CD8-positive, alpha-beta memory T cell (primary cell): ENCODE measurements around the gene PFKFB2. TPM values are rescaled to one million over a fixed set of nuclear protein-coding genes. Genes with fewer than 3 reads are reported as not detected.

Experiments
- CTCF ChIA-PET: fragments of 350-600 bp; sonication (Branson Sonifier 250); formaldehyde crosslinking; loops from one replicate; lab custom pipeline; 2021; ENCODE audit warnings: antibody characterized with exemption; lab: Charles Lee
- POLR2A ChIA-PET: fragments of 350-600 bp; sonication (Branson Sonifier 250); formaldehyde crosslinking; loops from one replicate; lab custom pipeline; 2021; ENCODE audit warnings: antibody characterized with exemption; lab: Charles Lee
- DNase-seq, 5 donors: peaks; one replicate each; pipeline versions ENCODE4 v3.0.0 to v3.0.0-alpha.2; 2020 to 2022; ENCODE audit warnings: mixed read lengths in 1 of 5
- H3K27ac ChIP-seq: one replicate; pipeline ENCODE4 v1.7.0; 2013; ENCODE audit warnings: low read depth, mild to moderate bottlenecking, low read length, moderate library complexity
- H3K27me3 ChIP-seq: 2 replicates; pipeline ENCODE4 v1.7.0; 2013; ENCODE audit warnings: low read length, mild to moderate bottlenecking; ENCODE audit not compliant: insufficient read depth, poor library complexity, severe bottlenecking
- H3K36me3 ChIP-seq: 2 replicates; pipeline ENCODE4 v1.7.0; 2013; ENCODE audit warnings: mild to moderate bottlenecking, low read length, moderate library complexity; ENCODE audit not compliant: insufficient read depth
- H3K4me1 ChIP-seq: 2 replicates; pipeline ENCODE4 v1.7.0; 2013; ENCODE audit warnings: mild to moderate bottlenecking, low read length, moderate library complexity; ENCODE audit not compliant: insufficient read depth
- H3K4me3 ChIP-seq: 2 replicates; pipeline ENCODE4 v1.7.0; 2013; ENCODE audit warnings: mild to moderate bottlenecking, low read length
- H3K9me3 ChIP-seq: 2 replicates; pipeline ENCODE4 v1.7.0; 2013; ENCODE audit warnings: mild to moderate bottlenecking, low read length
- H3K27ac Mint-ChIP-seq, 8 donors: one replicate each; pipeline ENCODE4 v1.8.0; 2020 to 2021; ENCODE audit warnings: mixed read lengths in 8 of 8, mild to moderate bottlenecking in 6 of 8, inconsistent platforms in 3 of 8, moderate library complexity in 3 of 8
- H3K27me3 Mint-ChIP-seq, 2 donors: one replicate each; pipeline ENCODE4 v1.8.0; 2020 to 2021; ENCODE audit warnings: mixed read lengths in 2 of 2, mild to moderate bottlenecking in 1 of 2, moderate library complexity in 1 of 2
- H3K36me3 Mint-ChIP-seq, 3 donors: one replicate each; pipeline ENCODE4 v1.8.0; 2020 to 2021; ENCODE audit warnings: mixed read lengths in 3 of 3, inconsistent platforms in 1 of 3, mild to moderate bottlenecking in 1 of 3
- H3K4me1 Mint-ChIP-seq, 3 donors: one replicate each; pipeline ENCODE4 v1.8.0; 2020 to 2021; ENCODE audit warnings: mixed read lengths in 3 of 3, inconsistent platforms in 1 of 3, mild to moderate bottlenecking in 1 of 3
- H3K4me3 Mint-ChIP-seq, 7 donors: one replicate each; pipeline ENCODE4 v1.8.0; 2020 to 2021; ENCODE audit warnings: mixed read lengths in 7 of 7, mild to moderate bottlenecking in 6 of 7, moderate library complexity in 4 of 7, inconsistent platforms in 2 of 7
- H3K9me3 Mint-ChIP-seq, 5 donors: one replicate each; pipeline ENCODE4 v1.8.0; 2020 to 2022; ENCODE audit warnings: mixed read lengths in 5 of 5, mild to moderate bottlenecking in 3 of 5, moderate library complexity in 2 of 5, inconsistent platforms in 1 of 5
- polyA plus RNA-seq: library from polyadenylated mRNA; unstranded; fragments of 300-500 nt; fragmentation: Illumina TruSeq; gene quantifications from one replicate; pipeline ENCODE4 v1.2.3, GENCODE V29; 2021
- total RNA-seq, 2 experiments: library from RNA; stranded (reverse); gene quantifications; one replicate each; pipeline ENCODE4 v1.2.3, GENCODE V29; 2021

The PFKFB2 gene
- total and polyA plus RNA-seq, 3 experiments from 2014 or later = 0.29 to 3.9 (median 3.0) TPM

- H3K27ac Mint-ChIP-seq = no peak overlapping the region
- Histone ChIP-seq H3K27ac (no peak overlapping the region), H3K9me3 (no peaks in the 10 kb centered on the region), H3K4me1 (no peaks in the 10 kb centered on the region), H3K27me3 (no peaks in the 10 kb centered on the region), H3K36me3 (no peaks in the 10 kb centered on the region), H3K4me3 (no peak overlapping the region)
- H3K9me3 Mint-ChIP-seq = no peaks in the 10 kb centered on the region
- no peak overlapping the region for H3K4me3 Mint-ChIP-seq
- DNase-seq = no peak
- POLR2A ChIA-PET = no interaction called here
- peaks cover 17 to 81% of the 10 kb centered on the region in 2 donors for H3K27me3 Mint-ChIP-seq
- no peaks in the 10 kb centered on the region for H3K4me1 Mint-ChIP-seq
- H3K36me3 Mint-ChIP-seq = no peaks in the 10 kb centered on the region
- CTCF ChIA-PET = no interaction called here
Measured at GRCh38 chr1:207031632-207032264, 21.3 kb upstream of the PFKFB2 start.

GRCh38 chr1:207032528-207033017 is 20.5 kb upstream of the PFKFB2 start, which contains the start of gene C1orf116:
Gene C1orf116, minus strand, starts transcription at chr1:207032756. Its CDS starts 5,158 bp downstream, at chr1:207027598.
- H3K4me1 Mint-ChIP-seq = no peaks in the 10 kb centered on the region
- no peak within 1 kb of the TSS for H3K4me3 Mint-ChIP-seq
- ChIA-PET POLR2A (no interaction called here), CTCF (interaction anchor here (1.2 to 1.3 kb wide), 2 partner anchors 17 to 27 kb away, joined by 3 to 5 read pairs; no protein-coding TSS in a partner anchor)
- no peak for DNase-seq
- no peaks in the 10 kb centered on the region for H3K36me3 Mint-ChIP-seq
- peaks cover 14 to 74% of the 10 kb centered on the region in 2 donors for H3K27me3 Mint-ChIP-seq
- no peaks in the 10 kb centered on the region for H3K36me3 ChIP-seq
- no peaks in the 10 kb centered on the region for H3K4me1 ChIP-seq
- no peak within 1 kb of the TSS for H3K27ac ChIP-seq
- no peaks in the 10 kb centered on the region for H3K9me3 Mint-ChIP-seq
- H3K4me3 ChIP-seq = no peak within 1 kb of the TSS
- H3K27me3 ChIP-seq = no peaks in the 10 kb centered on the region
- no peak within 1 kb of the TSS for H3K27ac Mint-ChIP-seq
- no peaks in the 10 kb centered on the region for H3K9me3 ChIP-seq

- Mint-ChIP-seq H3K4me3 (no peak overlapping the region), H3K36me3 (no peaks in the 10 kb centered on the region), H3K9me3 (no peaks in the 10 kb centered on the region), H3K4me1 (no peaks in the 10 kb centered on the region), H3K27ac (no peak overlapping the region), H3K27me3 (peaks cover 14 to 67% of the 10 kb centered on the region in 2 donors)
- Histone ChIP-seq H3K36me3 (no peaks in the 10 kb centered on the region), H3K4me1 (no peaks in the 10 kb centered on the region), H3K27me3 (no peaks in the 10 kb centered on the region), H3K4me3 (no peak overlapping the region), H3K27ac (no peak overlapping the region), H3K9me3 (no peaks in the 10 kb centered on the region)
- CTCF ChIA-PET = interaction anchor here (1.2 to 1.3 kb wide), 3 partner anchors 16 to 51 kb away, joined by 3 to 5 read pairs (median 4); no protein-coding TSS in a partner anchor
- POLR2A ChIA-PET = no interaction called here
- no peak for DNase-seq
Measured at GRCh38 chr1:207033302-207033701, 19.8 kb upstream of the PFKFB2 start.

GRCh38 chr1:207034208-207034607 is 18.9 kb upstream of the PFKFB2 start:
- Histone ChIP-seq H3K4me1 (no peaks in the 10 kb centered on the region), H3K27me3 (no peaks in the 10 kb centered on the region), H3K4me3 (no peak overlapping the region), H3K27ac (no peak overlapping the region), H3K36me3 (no peaks in the 10 kb centered on the region), H3K9me3 (no peaks in the 10 kb centered on the region)
- Mint-ChIP-seq H3K4me1 (no peaks in the 10 kb centered on the region), H3K4me3 (no peak overlapping the region), H3K27ac (no peak overlapping the region), H3K9me3 (no peaks in the 10 kb centered on the region), H3K27me3 (peaks cover 7 to 58% of the 10 kb centered on the region in 2 donors), H3K36me3 (no peaks in the 10 kb centered on the region)
- DNase-seq = no peak
- ChIA-PET CTCF (interaction anchor here (1.3 kb wide), 1 partner anchor 50 kb away, joined by 4 read pairs; no protein-coding TSS in a partner anchor), POLR2A (no interaction called here)

- Mint-ChIP-seq H3K27me3 (peaks cover 7 to 52% of the 10 kb centered on the region in 2 donors), H3K9me3 (no peaks in the 10 kb centered on the region), H3K36me3 (no peaks in the 10 kb centered on the region), H3K27ac (no peak overlapping the region), H3K4me1 (no peaks in the 10 kb centered on the region), H3K4me3 (no peak overlapping the region)
- Histone ChIP-seq H3K27ac (no peak overlapping the region), H3K27me3 (no peaks in the 10 kb centered on the region), H3K9me3 (no peaks in the 10 kb centered on the region), H3K4me3 (no peak overlapping the region), H3K36me3 (no peaks in the 10 kb centered on the region), H3K4me1 (no peaks in the 10 kb centered on the region)
- POLR2A ChIA-PET = no interaction called here
- DNase-seq = no peak
- CTCF ChIA-PET = no interaction called here
Measured at GRCh38 chr1:207034998-207035397, 18.1 kb upstream of the PFKFB2 start.

- no peak overlapping the region for H3K4me3 Mint-ChIP-seq
- no peaks in the 10 kb centered on the region for H3K4me1 Mint-ChIP-seq
- no peaks in the 10 kb centered on the region for H3K9me3 Mint-ChIP-seq
- Histone ChIP-seq H3K27me3 (no peaks in the 10 kb centered on the region), H3K9me3 (no peaks in the 10 kb centered on the region), H3K4me3 (no peak overlapping the region), H3K36me3 (no peaks in the 10 kb centered on the region), H3K4me1 (no peaks in the 10 kb centered on the region), H3K27ac (no peak overlapping the region)
- H3K27me3 Mint-ChIP-seq = peaks cover 4 to 42% of the 10 kb centered on the region in 2 donors
- no peak for DNase-seq
- no peaks in the 10 kb centered on the region for H3K36me3 Mint-ChIP-seq
- ChIA-PET POLR2A (no interaction called here), CTCF (interaction anchor here (1.2 to 1.6 kb wide), 3 partner anchors 11 to 48 kb away, joined by 3 to 4 read pairs (median 3); no protein-coding TSS in a partner anchor)
- H3K27ac Mint-ChIP-seq = no peak overlapping the region
Measured at GRCh38 chr1:207035877-207036551, 17.1 kb upstream of the PFKFB2 start.

GRCh38 chr1:207036865-207037264 is 16.2 kb upstream of the PFKFB2 start:
- no peak overlapping the region for H3K4me3 Mint-ChIP-seq
- H3K4me3 ChIP-seq = no peak overlapping the region
- POLR2A ChIA-PET = no interaction called here
- no peak overlapping the region for H3K27ac ChIP-seq
- no peaks in the 10 kb centered on the region for H3K36me3 ChIP-seq
- peaks cover 0 to 3% (median 0%) of the 10 kb centered on the region in 3 donors for H3K36me3 Mint-ChIP-seq
- no peaks in the 10 kb centered on the region for H3K9me3 Mint-ChIP-seq
- CTCF ChIA-PET = interaction anchor here (1.2 to 1.6 kb wide), 3 partner anchors 11 to 47 kb away, joined by 3 to 4 read pairs (median 3); no protein-coding TSS in a partner anchor
- no peaks in the 10 kb centered on the region for H3K27me3 ChIP-seq
- H3K27me3 Mint-ChIP-seq = peaks cover 2 to 35% of the 10 kb centered on the region in 2 donors
- no peaks in the 10 kb centered on the region for H3K4me1 ChIP-seq
- no peaks in the 10 kb centered on the region for H3K9me3 ChIP-seq
- no peak for DNase-seq
- no peaks in the 10 kb centered on the region for H3K4me1 Mint-ChIP-seq
- H3K27ac Mint-ChIP-seq = no peak overlapping the region
